ENCODE data around the gene RPP25L.

GRCh38 chr9:34606190-34606589 lies 5.7 kb downstream of the RPP25L start:
- TF ChIP-seq SP1 (IDR thresholded peaks at IDR 0.05) (no peak), PKNOX1 (IDR thresholded peaks at IDR 0.05) (no peak), BHLHE40 (IDR thresholded peaks at IDR 0.05; ENCODE audit: borderline replicate concordance) (no peak)
